ENCODE data around the gene ADRB1. TPM values are rescaled to one million over a fixed set of nuclear protein-coding genes. Genes with fewer than 3 reads are reported as not detected.

Gene ADRB1
- total and polyA plus RNA-seq, 2 donors (not counting 3 experiments of a cell fraction or from before 2014, with no cell fraction given), result 0.23 to 0.97 TPM

GRCh38 chr10:114048472-114048871 lies 4.8 kb downstream of the ADRB1 start:
- no peak for FAIRE-seq
- POLR2A ChIA-PET, result no interaction called here

More at GRCh38 chr10:114048472-114048871, 4.8 kb downstream of the ADRB1 start:
- Histone ChIP-seq H3K36me3 (ENCODE audit: control insufficient read depth in 2 of 2, extremely low read depth in 1 of 2, insufficient read depth in 2 of 2, low read length in 2 of 2) (no peaks in the 10 kb centered on the region), H3K9me1 (replicated peaks; ENCODE audit: control insufficient read depth, extremely low read depth, insufficient read depth, low read length) (no peaks in the 10 kb centered on the region), H3K27me3 (ENCODE audit: control insufficient read depth in 2 of 2, insufficient read depth in 2 of 2, low read length in 2 of 2) (peaks cover 9 to 11% of the 10 kb centered on the region in 2 experiments), H3K27ac (ENCODE audit: insufficient read depth, low read depth, low read length) (no peak overlapping the region), H4K20me1 (replicated peaks; ENCODE audit: control insufficient read depth, extremely low read depth, insufficient read depth, low read length) (no peaks in the 10 kb centered on the region), H3K79me2 (ENCODE audit: control insufficient read depth, insufficient read depth, low read length) (no peaks in the 10 kb centered on the region), H3K9ac (replicated peaks; ENCODE audit: extremely low read depth, insufficient read depth, low read length) (no peak overlapping the region), H3K4me1 (ENCODE audit: control insufficient read depth, extremely low read depth, insufficient read depth, low read length) (no peaks in the 10 kb centered on the region), H3K4me3 (replicated peaks in 1 of 3; ENCODE audit: insufficient read depth in 1 of 3, low read depth in 1 of 3, low read length in 3 of 3) (no peak overlapping the region), H2AFZ (ENCODE audit: low read depth, low read length) (no peak overlapping the region), H3K4me2 (ENCODE audit: insufficient read depth, low read length) (no peak overlapping the region), H3K9me3 (replicated peaks; ENCODE audit: control insufficient read depth, insufficient read depth, low read length) (no peaks in the 10 kb centered on the region)
- no peak for DNase-seq (ENCODE audit: low read depth, low spot score)
- TF ChIP-seq JUN (IDR thresholded peaks at IDR 0.05; ENCODE audit: borderline replicate concordance, insufficient read depth, insufficient read length, low read depth) (no peak), FOS (IDR thresholded peaks at IDR 0.05; ENCODE audit: borderline replicate concordance, insufficient read depth, low read length) (no peak), GATA2 (IDR thresholded peaks at IDR 0.05; ENCODE audit: insufficient read depth, insufficient read length, low read depth, low read length) (no peak), POLR2A (IDR thresholded peaks at IDR 0.05; ENCODE audit: low read depth, low read length) (no peak), POLR2AphosphoS5 (IDR thresholded peaks at IDR 0.05; ENCODE audit: insufficient read depth, low read depth, low read length) (no peak), EZH2 (IDR thresholded peaks at IDR 0.05; ENCODE audit: borderline replicate concordance, low read depth, low read length, severe bottlenecking) (no peak), MYC (IDR thresholded peaks at IDR 0.05; ENCODE audit: low read depth, low read length) (no peak)
- TF ChIP-seq, protein P1, sequence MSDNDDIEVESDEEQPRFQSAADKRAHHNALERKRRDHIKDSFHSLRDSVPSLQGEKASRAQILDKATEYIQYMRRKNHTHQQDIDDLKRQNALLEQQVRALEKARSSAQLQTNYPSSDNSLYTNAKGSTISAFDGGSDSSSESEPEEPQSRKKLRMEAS (IDR thresholded peaks at IDR 0.05; ENCODE audit: insufficient read depth, insufficient read length), result no peak
- TF ChIP-seq, protein P2, sequence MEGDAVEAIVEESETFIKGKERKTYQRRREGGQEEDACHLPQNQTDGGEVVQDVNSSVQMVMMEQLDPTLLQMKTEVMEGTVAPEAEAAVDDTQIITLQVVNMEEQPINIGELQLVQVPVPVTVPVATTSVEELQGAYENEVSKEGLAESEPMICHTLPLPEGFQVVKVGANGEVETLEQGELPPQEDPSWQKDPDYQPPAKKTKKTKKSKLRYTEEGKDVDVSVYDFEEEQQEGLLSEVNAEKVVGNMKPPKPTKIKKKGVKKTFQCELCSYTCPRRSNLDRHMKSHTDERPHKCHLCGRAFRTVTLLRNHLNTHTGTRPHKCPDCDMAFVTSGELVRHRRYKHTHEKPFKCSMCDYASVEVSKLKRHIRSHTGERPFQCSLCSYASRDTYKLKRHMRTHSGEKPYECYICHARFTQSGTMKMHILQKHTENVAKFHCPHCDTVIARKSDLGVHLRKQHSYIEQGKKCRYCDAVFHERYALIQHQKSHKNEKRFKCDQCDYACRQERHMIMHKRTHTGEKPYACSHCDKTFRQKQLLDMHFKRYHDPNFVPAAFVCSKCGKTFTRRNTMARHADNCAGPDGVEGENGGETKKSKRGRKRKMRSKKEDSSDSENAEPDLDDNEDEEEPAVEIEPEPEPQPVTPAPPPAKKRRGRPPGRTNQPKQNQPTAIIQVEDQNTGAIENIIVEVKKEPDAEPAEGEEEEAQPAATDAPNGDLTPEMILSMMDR (IDR thresholded peaks at IDR 0.05; ENCODE audit: extremely low read depth in 1 of 2, insufficient read depth in 1 of 2, low read depth in 1 of 2, low read length in 2 of 2), result no peak
- no TSS peak for BruUV-seq (replicated peaks)
- dilution Hi-C loops (cut with MboI; ENCODE audit: extremely low pct_ligation_motif_present, low sequenced_read_pairs) (no loop called here), intact Hi-C loops (cut with micrococcal nuclease) (no loop called here)
- CTCF ChIA-PET, result interaction anchor here (0.9 to 2.8 kb wide), 3 partner anchors 10 to 14 kb away, joined by 3 to 11 read pairs (median 3); no protein-coding TSS in a partner anchor

Data from endothelial cell of umbilical vein (primary cell).